K562 (cell line): Measurements from ENCODE around the gene CYB5R4.

ENCODE experiments used
- GATA2 ChIP-seq: sonication (generic); formaldehyde crosslinking; IDR thresholded peaks from 2 replicates; pipeline ENCODE4 v1.4.0; 2020; ENCODE audit warnings: mild to moderate bottlenecking, missing genetic modification reagents
- MAX ChIP-seq: sonication (generic); formaldehyde crosslinking; IDR thresholded peaks from 2 replicates; pipeline ENCODE4 v1.9.0; 2022; ENCODE audit warnings: mild to moderate bottlenecking, missing genetic modification reagents
- ZBTB17 ChIP-seq: fragments of 450-650 bp; formaldehyde crosslinking; IDR thresholded peaks from 2 replicates; pipeline ENCODE4 v1.4.0; 2020; ENCODE audit warnings: mild to moderate bottlenecking

GRCh38 chr6:83867043-83867442 lies 7.6 kb downstream of the CYB5R4 start:
- TF ChIP-seq MAX (CRISPR knock-in tag) (no peak), ZBTB17 (no peak), GATA2 (CRISPR knock-in tag) (no peak)
